ENCODE measurements around the gene CAMK1D. TPM values are rescaled to one million over a fixed set of nuclear protein-coding genes. Genes with fewer than 3 reads are reported as not detected.

CAMK1D gene
- total RNA-seq, 3 donors from 2014 or later (not counting 1 experiment from before 2014, with no cell fraction given), result 44.2 to 56.4 (median 49.7) TPM

- H3K4me1 ChIP-seq (ENCODE audit: control insufficient read depth, insufficient read depth, low read length), result no peaks in the 10 kb centered on the region
- intact Hi-C loops (cut with micrococcal nuclease), result loop anchor here (10.0 kb wide), 1 partner anchor 288 kb away; no protein-coding TSS in a partner anchor
- no peak overlapping the region for H3K27ac ChIP-seq (ENCODE audit: low read length)
- peaks cover 4% of the 10 kb centered on the region in 2 donors for H3K4me1 Mint-ChIP-seq
- no peaks in the 10 kb centered on the region for H3K27me3 Mint-ChIP-seq (ENCODE audit: low read depth in 2 of 2)
- no peak overlapping the region for H3K27ac Mint-ChIP-seq
- H3K4me3 ChIP-seq (ENCODE audit: low read length), result no peak overlapping the region
- H3K36me3 ChIP-seq (ENCODE audit: control insufficient read depth, insufficient read depth, low read length), result peaks cover 6% of the 10 kb centered on the region
- TF ChIP-seq CTCF (IDR thresholded peaks at IDR 0.05), result no peak
- H3K9me3 Mint-ChIP-seq, result no peaks in the 10 kb centered on the region
- no peaks in the 10 kb centered on the region for H3K9me3 ChIP-seq (ENCODE audit: control insufficient read depth, insufficient read depth, low read length)
- peaks cover 5% of the 10 kb centered on the region for H3K36me3 Mint-ChIP-seq
- ATAC-seq (no peak), DNase-seq (no peak)
- no peak overlapping the region for H3K4me3 Mint-ChIP-seq
- no peaks in the 10 kb centered on the region for H3K27me3 ChIP-seq (ENCODE audit: control insufficient read depth, insufficient read depth, low read length)
- 97% methylated on average over 11 of the region's 12 CpGs for WGBS (ENCODE audit: insufficient coverage)
These were observed 437.9 kb downstream of the CAMK1D start for GRCh38 chr10:12787297-12787696.

- no peak overlapping the region for H3K27ac ChIP-seq (ENCODE audit: low read length)
- intact Hi-C loops (cut with micrococcal nuclease), result loop anchor here (10.0 kb wide), 1 partner anchor 287 kb away; no protein-coding TSS in a partner anchor
- H3K27ac Mint-ChIP-seq, result no peak overlapping the region
- no peaks in the 10 kb centered on the region for H3K27me3 Mint-ChIP-seq (ENCODE audit: low read depth in 2 of 2)
- ATAC-seq (no peak), DNase-seq (no peak)
- H3K9me3 ChIP-seq (ENCODE audit: control insufficient read depth, insufficient read depth, low read length), result no peaks in the 10 kb centered on the region
- no peaks in the 10 kb centered on the region for H3K9me3 Mint-ChIP-seq
- no peaks in the 10 kb centered on the region for H3K4me1 ChIP-seq (ENCODE audit: control insufficient read depth, insufficient read depth, low read length)
- no peak overlapping the region for H3K4me3 Mint-ChIP-seq
- H3K36me3 Mint-ChIP-seq, result peaks cover 5% of the 10 kb centered on the region
- peaks cover 8% of the 10 kb centered on the region for H3K36me3 ChIP-seq (ENCODE audit: control insufficient read depth, insufficient read depth, low read length)
- WGBS (ENCODE audit: insufficient coverage), result 96% methylated on average over 10 of the region's 10 CpGs
- no peaks in the 10 kb centered on the region for H3K4me1 Mint-ChIP-seq
- TF ChIP-seq CTCF (IDR thresholded peaks at IDR 0.05), result no peak
- no peaks in the 10 kb centered on the region for H3K27me3 ChIP-seq (ENCODE audit: control insufficient read depth, insufficient read depth, low read length)
- no peak overlapping the region for H3K4me3 ChIP-seq (ENCODE audit: low read length)
These were observed 438.9 kb downstream of the CAMK1D start for GRCh38 chr10:12788277-12788676.

GRCh38 chr10:12790270-12790669 lies 440.9 kb downstream of the CAMK1D start:
- intact Hi-C loops (cut with micrococcal nuclease), result no loop called here
- Histone ChIP-seq H3K27ac (ENCODE audit: low read length) (no peak overlapping the region), H3K4me1 (ENCODE audit: control insufficient read depth, insufficient read depth, low read length) (no peaks in the 10 kb centered on the region), H3K4me3 (ENCODE audit: low read length) (no peak overlapping the region), H3K9me3 (ENCODE audit: control insufficient read depth, insufficient read depth, low read length) (no peaks in the 10 kb centered on the region), H3K27me3 (ENCODE audit: control insufficient read depth, insufficient read depth, low read length) (no peaks in the 10 kb centered on the region), H3K36me3 (ENCODE audit: control insufficient read depth, insufficient read depth, low read length) (peaks cover 5% of the 10 kb centered on the region)
- WGBS (ENCODE audit: insufficient coverage), result 100% methylated on average over 2 of the region's 3 CpGs
- Mint-ChIP-seq H3K9me3 (no peaks in the 10 kb centered on the region), H3K27me3 (ENCODE audit: low read depth in 2 of 2) (no peaks in the 10 kb centered on the region), H3K4me1 (no peaks in the 10 kb centered on the region), H3K36me3 (peaks cover 5% of the 10 kb centered on the region), H3K4me3 (no peak overlapping the region), H3K27ac (no peak overlapping the region)
- DNase-seq (no peak), ATAC-seq (no peak)
- no peak for TF ChIP-seq CTCF (IDR thresholded peaks at IDR 0.05)

GRCh38 chr10:12791728-12792127 lies 442.4 kb downstream of the CAMK1D start:
- peaks cover 5% of the 10 kb centered on the region for H3K36me3 Mint-ChIP-seq
- no peaks in the 10 kb centered on the region for H3K9me3 ChIP-seq (ENCODE audit: control insufficient read depth, insufficient read depth, low read length)
- no peak for TF ChIP-seq CTCF (IDR thresholded peaks at IDR 0.05)
- DNase-seq, result no peak
- WGBS (ENCODE audit: insufficient coverage), result 100% methylated on average over 1 of the region's 1 CpG
- no peaks in the 10 kb centered on the region for H3K9me3 Mint-ChIP-seq
- no peak for ATAC-seq
- H3K36me3 ChIP-seq (ENCODE audit: control insufficient read depth, insufficient read depth, low read length), result peaks cover 5% of the 10 kb centered on the region
- H3K27ac Mint-ChIP-seq, result no peak overlapping the region
- intact Hi-C loops (cut with micrococcal nuclease), result no loop called here
- H3K4me1 Mint-ChIP-seq, result no peaks in the 10 kb centered on the region
- no peak overlapping the region for H3K4me3 Mint-ChIP-seq
- H3K4me1 ChIP-seq (ENCODE audit: control insufficient read depth, insufficient read depth, low read length), result no peaks in the 10 kb centered on the region
- no peak overlapping the region for H3K27ac ChIP-seq (ENCODE audit: low read length)
- no peak overlapping the region for H3K4me3 ChIP-seq (ENCODE audit: low read length)
- H3K27me3 Mint-ChIP-seq (ENCODE audit: low read depth in 2 of 2), result no peaks in the 10 kb centered on the region
- no peaks in the 10 kb centered on the region for H3K27me3 ChIP-seq (ENCODE audit: control insufficient read depth, insufficient read depth, low read length)
